ENCODE measurements around the gene ZNF281.

DNA sequence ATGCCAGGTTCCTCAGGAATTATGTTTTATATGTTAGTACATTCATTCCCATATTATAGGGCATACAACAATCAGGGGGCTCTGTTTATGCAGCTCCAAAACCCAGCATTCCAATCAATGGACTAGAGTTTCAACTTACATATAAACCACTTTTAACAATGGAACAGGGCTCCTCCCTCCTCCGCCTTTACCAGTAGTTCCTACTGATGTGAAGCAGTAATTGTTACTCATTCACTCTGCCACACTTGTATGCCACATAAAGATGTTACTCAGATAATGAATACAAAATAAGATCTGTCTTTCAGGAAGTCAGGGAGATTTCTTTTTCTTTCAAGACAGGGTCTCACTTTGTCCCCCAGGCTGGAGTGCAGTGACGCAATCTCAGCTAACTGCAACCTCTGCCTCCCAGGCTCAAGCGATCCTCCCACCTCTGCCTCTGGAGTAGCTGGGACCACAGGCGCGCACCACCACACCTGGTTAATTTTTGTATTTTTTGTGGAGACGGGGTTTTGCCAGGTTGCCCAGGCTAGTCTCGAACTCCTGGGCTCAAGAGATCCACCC lies 17.1 kb downstream of the ZNF281 start:
- TF ChIP-seq, protein P1, sequence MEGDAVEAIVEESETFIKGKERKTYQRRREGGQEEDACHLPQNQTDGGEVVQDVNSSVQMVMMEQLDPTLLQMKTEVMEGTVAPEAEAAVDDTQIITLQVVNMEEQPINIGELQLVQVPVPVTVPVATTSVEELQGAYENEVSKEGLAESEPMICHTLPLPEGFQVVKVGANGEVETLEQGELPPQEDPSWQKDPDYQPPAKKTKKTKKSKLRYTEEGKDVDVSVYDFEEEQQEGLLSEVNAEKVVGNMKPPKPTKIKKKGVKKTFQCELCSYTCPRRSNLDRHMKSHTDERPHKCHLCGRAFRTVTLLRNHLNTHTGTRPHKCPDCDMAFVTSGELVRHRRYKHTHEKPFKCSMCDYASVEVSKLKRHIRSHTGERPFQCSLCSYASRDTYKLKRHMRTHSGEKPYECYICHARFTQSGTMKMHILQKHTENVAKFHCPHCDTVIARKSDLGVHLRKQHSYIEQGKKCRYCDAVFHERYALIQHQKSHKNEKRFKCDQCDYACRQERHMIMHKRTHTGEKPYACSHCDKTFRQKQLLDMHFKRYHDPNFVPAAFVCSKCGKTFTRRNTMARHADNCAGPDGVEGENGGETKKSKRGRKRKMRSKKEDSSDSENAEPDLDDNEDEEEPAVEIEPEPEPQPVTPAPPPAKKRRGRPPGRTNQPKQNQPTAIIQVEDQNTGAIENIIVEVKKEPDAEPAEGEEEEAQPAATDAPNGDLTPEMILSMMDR (IDR thresholded peaks at IDR 0.05 in 8 of 11, conservative IDR thresholded peaks at IDR 0.05 in 3 of 11) = no peak
- TF ChIP-seq POLR2A (IDR thresholded peaks at IDR 0.05) (no peak), POLR2AphosphoS5 (IDR thresholded peaks at IDR 0.05) (no peak)

All from spleen (tissue), 7 donors.